Liver (tissue), 3 donors: ENCODE measurements around the gene DMXL2.

Source experiments
- CTCF ChIP-seq: fragments of 150-350 bp; IDR thresholded peaks from 2 replicates; pipeline ENCODE4 v1.5.1; 2017; ENCODE audit warnings: improper control_type of control experiment, low read depth, low read length; ENCODE audit not compliant: missing input control
- JUND ChIP-seq, 2 donors: IDR thresholded peaks; 2 replicates each; pipeline ENCODE4 v1.6.1; 2016; ENCODE audit warnings: antibody characterized with exemption in 2 of 2
- RAD21 ChIP-seq, 2 donors: IDR thresholded peaks; 2 replicates each; pipeline ENCODE4 v1.6.1; 2016; ENCODE audit warnings: antibody characterized with exemption in 2 of 2, mild to moderate bottlenecking in 2 of 2
- donor health status: healthy.
- donor health status: healthy.

GRCh38 chr15:51576911-51577500, 45.6 kb downstream of the DMXL2 start:
- TF ChIP-seq JUND (IDR thresholded peaks at IDR 0.05) (no peak), CTCF (no peak), RAD21 (IDR thresholded peaks at IDR 0.05) (no peak)
